GM12891 (cell line): ENCODE results near the gene ZNF205.

Source experiments
- DNase-seq: peaks from one replicate; pipeline ENCODE4 v3.0.0; 2011; ENCODE audit warnings: low spot score; ENCODE audit not compliant: insufficient read length
- FAIRE-seq: peaks from 2 replicates; lab custom pipeline; 2011; peaks lifted over from hg19 to GRCh38; lab: Jason Lieb, UNC
- PAX5 ChIP-seq: IDR thresholded peaks from 2 replicates; pipeline ENCODE4 v1.6.1; 2011; ENCODE audit warnings: low read length, moderate library complexity, mild to moderate bottlenecking; ENCODE audit not compliant: insufficient read depth, severe bottlenecking
- POLR2A ChIP-seq: IDR thresholded peaks from 2 replicates; pipeline ENCODE4 v1.6.1; 2011; ENCODE audit warnings: low read depth, low read length, control low read depth
- POLR2AphosphoS5 ChIP-seq: IDR thresholded peaks from 2 replicates; pipeline ENCODE4 v1.6.1; 2011; ENCODE audit warnings: low read depth, low read length, control low read depth
- POU2F2 ChIP-seq: IDR thresholded peaks from 2 replicates; pipeline ENCODE4 v1.6.1; 2011; ENCODE audit warnings: low read depth, mild to moderate bottlenecking, control low read depth, low read length, moderate library complexity
- SPI1 ChIP-seq: IDR thresholded peaks from 2 replicates; pipeline ENCODE4 v1.6.1; 2011; ENCODE audit warnings: low read depth, low read length, control low read depth
- TAF1 ChIP-seq: IDR thresholded peaks from 2 replicates; pipeline ENCODE4 v1.6.1; 2011; ENCODE audit warnings: low read depth, low read length, control low read depth

The ZNF205 gene

GRCh38 chr16:3085868-3086595 lies 26.4 kb upstream of the ZNF205 start:
- no peak for DNase-seq
- no peak for FAIRE-seq
- no peak for TF ChIP-seq SPI1
- TF ChIP-seq POLR2AphosphoS5, result no peak
- TF ChIP-seq PAX5, result no peak
- no peak for TF ChIP-seq TAF1
- no peak for TF ChIP-seq POLR2A
- no peak for TF ChIP-seq POU2F2

- DNase-seq (no peak), FAIRE-seq (no peak)
- TF ChIP-seq POU2F2 (no peak), SPI1 (no peak), POLR2A (no peak), POLR2AphosphoS5 (no peak), PAX5 (no peak)
Observed at GRCh38 chr16:3086596-3087242, 25.7 kb upstream of the ZNF205 start.

- TF ChIP-seq SPI1 (no peak), POLR2AphosphoS5 (no peak)
- FAIRE-seq, result peak; percentile 66
- DNase-seq, result no peak
Observed at GRCh38 chr16:3087243-3088235, 24.8 kb upstream of the ZNF205 start.

GRCh38 chr16:3088450-3088849 lies 23.9 kb upstream of the ZNF205 start:
- TF ChIP-seq TAF1, result no peak
- no peak for TF ChIP-seq POLR2A
- TF ChIP-seq POLR2AphosphoS5, result no peak
- TF ChIP-seq POU2F2, result no peak
- no peak for TF ChIP-seq SPI1
- TF ChIP-seq PAX5, result no peak
- DNase-seq (no peak), FAIRE-seq (no peak)

- DNase-seq, result no peak
- TF ChIP-seq SPI1 (no peak), POLR2AphosphoS5 (no peak), PAX5 (no peak), POU2F2 (no peak), POLR2A (no peak), TAF1 (no peak)
- FAIRE-seq, result no peak
Observed at GRCh38 chr16:3088925-3089716, 23.3 kb upstream of the ZNF205 start.

- FAIRE-seq (no peak), DNase-seq (no peak)
- TF ChIP-seq PAX5 (no peak), TAF1 (no peak), POLR2A (no peak), POLR2AphosphoS5 (no peak)
Observed at GRCh38 chr16:3089717-3090592, 22.4 kb upstream of the ZNF205 start.

- FAIRE-seq, result no peak
- no peak for TF ChIP-seq TAF1
- TF ChIP-seq POLR2A, result no peak
- TF ChIP-seq SPI1, result no peak
- TF ChIP-seq POU2F2, result no peak
- TF ChIP-seq PAX5, result no peak
- TF ChIP-seq POLR2AphosphoS5, result no peak
- DNase-seq, result no peak
Observed at GRCh38 chr16:3091551-3091950, 20.8 kb upstream of the ZNF205 start.

GRCh38 chr16:3092501-3092941 lies 19.9 kb upstream of the ZNF205 start:
- no peak for TF ChIP-seq POU2F2
- no peak for TF ChIP-seq POLR2AphosphoS5
- TF ChIP-seq TAF1, result no peak
- no peak for TF ChIP-seq PAX5
- FAIRE-seq, result no peak

More at GRCh38 chr16:3092501-3092941, 19.9 kb upstream of the ZNF205 start:
- DNase-seq, result no peak
